Esophagus mucosa (tissue), 1 donor: ENCODE data around the gene MTA3. TPM values are rescaled to one million over a fixed set of nuclear protein-coding genes. Genes with fewer than 3 reads are reported as not detected.

Experiments
- ATAC-seq: fragments of 200-7000 bp; cut with Tn5 transposase; one replicate; pipeline ENCODE4 v1.9.1; 2020
- total RNA-seq: library from RNA; stranded (reverse); gene quantifications from one replicate; pipeline ENCODE4 v1.2.4, GENCODE V29; 2023
- donor health status: DM: yes; HTN: yes; CAD: no.

Gene MTA3
- total RNA-seq, 1 donor from 2014 or later = 44.4 TPM

DNA sequence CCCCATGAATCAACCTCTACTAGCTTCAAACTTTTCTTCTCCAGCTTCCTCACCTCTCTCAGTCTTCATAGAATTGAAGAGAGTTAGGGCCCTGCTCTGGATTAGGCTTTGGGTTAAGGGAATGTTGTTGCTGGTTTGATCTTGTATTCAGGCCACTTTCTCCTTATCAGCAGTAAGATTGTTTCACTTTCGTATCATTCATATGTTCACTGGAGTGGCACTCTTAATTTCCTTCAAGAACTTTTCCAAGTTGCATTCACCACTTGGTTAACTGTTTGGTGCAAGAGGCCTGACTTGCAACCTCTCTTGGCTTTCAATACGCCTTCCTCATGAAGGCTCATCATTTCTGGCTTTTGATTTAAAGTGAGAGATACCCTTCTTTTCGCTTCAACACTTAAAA, 172.7 kb downstream of the MTA3 start:
- ATAC-seq = no peak

DNA sequence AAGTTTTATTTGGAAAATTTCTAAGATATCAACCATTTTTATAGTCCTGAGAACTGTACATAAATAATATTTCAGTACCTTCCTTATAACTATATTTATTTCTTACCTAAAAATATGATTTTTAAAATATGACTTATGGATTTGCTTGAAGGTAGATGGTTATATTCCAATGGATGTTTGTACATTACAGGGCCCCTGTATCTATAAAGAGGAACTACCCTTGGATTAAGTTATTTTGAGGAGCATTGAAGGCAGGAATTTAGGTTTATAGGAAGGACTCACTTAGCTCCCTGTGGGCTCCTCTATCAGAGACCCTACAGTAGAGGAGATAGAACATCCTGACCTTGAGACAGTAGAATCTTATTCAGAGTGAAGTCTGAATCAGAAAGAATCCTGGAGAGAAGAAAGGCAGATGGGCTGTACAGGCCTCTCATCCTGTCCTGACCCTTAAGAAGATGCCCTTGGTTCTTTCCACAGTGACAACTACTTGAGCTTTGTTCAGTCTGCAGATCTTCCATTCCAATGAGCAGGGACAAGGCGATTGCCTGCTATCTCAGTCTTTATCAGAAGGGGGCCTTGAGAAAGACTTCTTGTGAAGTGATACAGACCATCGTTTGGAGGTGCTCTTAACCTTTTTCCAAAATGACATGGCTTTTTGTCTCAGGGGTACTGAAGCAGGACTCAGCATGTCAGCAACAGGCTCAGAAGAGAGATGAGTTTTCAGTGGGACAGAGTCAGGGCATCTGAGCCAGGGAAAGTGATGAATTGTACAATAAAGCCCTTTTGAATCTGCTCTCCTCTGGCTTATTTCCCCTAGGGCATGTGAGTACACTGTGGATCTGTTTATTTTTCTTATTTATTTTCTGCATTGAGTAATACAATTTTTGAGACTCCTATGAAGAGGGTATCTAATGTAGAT, 174.6 kb downstream of the MTA3 start:
- ATAC-seq = no peak

DNA sequence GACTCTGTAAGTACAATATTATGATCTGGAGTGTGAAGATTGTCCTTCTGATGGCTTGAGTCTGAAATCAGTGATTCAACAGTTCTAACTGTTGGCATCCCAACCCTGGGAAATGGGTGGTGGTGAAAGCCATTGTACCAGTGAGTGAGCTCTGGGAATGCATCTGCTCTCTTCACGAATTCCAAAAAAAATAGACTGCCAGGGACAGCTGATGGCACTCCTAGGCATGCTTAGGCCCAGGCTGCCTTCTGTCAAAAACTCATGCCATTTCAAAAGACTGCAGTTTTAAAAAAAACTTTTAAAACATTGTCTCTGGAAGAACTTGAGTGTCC, 175.2 kb downstream of the MTA3 start:
- no peak for ATAC-seq

DNA sequence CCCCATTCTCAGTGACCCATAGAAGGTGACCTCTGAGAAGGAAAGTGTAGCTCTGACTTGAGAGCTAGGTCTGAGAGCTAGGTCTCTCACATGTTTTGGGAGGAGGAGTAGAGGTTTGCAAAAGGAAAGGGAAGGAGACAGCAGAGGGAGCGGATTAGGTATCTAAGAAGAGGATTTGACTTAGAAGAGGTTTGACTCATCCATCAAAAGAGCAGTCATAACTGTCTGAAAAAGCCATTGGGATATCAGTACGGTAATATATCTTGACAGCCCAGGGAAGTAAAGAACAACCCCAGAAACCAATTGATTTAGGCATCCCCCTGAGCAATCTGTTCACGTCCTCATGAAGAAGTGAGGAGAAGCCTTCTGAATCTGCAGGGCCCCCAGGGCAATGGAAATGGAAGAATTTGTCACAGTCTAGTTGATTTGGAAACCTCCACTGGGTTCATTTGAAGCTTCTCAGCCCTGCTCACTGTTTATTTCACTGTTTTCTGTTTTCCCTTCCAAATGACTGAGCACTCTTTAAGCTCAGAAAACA, 176.2 kb downstream of the MTA3 start:
- ATAC-seq = no peak

DNA sequence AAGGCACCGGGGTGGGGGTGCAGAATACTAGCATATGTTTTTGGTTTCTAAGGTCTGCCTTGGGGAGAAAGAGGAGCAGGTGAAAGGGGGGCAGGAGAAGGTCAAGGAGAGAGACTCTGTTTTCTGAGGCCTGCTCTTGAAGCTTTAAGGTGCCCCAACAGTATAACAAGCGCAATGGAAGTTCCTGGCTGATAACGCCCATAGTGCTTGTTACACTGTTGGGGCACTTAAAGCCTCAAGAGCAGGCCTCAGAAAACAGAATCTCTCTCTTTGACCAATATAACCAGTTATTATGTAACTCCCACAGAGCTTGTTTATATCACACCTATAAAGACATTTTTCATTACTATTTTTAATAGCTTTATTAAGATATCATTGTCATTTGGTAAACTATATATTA, 179.0 kb downstream of the MTA3 start:
- ATAC-seq = no peak

DNA sequence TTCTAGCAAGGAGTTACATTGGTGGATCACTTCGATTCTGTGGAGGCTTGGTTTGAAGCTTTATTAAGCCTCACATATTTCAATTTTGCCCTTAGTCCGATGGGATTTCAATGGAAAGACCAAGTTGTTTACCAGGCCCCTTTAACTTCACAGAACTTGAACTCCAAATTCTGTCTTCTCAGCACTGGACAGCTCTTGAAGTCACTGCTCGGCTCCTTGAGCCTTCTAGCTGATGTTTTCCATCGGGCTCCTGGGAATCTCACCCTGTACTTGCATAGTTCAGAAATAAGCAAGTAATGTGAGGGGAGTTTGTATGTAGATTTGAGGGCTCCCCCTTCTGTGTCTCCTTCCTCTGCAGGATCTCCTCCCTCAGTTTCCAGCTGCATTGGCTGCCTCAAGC, 180.4 kb downstream of the MTA3 start:
- no peak for ATAC-seq

DNA sequence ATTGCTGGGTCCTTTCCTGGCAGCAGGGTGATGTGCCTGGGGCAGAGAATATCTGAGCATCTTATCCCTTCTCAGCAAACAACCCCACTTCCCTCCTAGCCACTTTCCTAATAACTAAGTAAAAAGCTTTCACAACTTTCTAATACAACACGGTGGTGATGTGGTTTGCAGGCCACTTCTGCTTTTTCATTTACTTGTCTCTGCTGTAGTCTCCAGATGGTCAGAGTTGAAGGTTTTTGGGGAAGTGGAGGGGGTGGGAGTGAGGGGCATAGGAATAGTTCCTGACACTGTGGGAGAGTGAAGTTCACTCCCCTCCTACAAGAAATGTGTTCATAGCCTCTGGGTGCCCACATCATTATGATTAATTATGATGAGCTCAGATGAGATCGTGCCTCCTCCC, 183.9 kb downstream of the MTA3 start:
- ATAC-seq = peak; percentile 40

DNA sequence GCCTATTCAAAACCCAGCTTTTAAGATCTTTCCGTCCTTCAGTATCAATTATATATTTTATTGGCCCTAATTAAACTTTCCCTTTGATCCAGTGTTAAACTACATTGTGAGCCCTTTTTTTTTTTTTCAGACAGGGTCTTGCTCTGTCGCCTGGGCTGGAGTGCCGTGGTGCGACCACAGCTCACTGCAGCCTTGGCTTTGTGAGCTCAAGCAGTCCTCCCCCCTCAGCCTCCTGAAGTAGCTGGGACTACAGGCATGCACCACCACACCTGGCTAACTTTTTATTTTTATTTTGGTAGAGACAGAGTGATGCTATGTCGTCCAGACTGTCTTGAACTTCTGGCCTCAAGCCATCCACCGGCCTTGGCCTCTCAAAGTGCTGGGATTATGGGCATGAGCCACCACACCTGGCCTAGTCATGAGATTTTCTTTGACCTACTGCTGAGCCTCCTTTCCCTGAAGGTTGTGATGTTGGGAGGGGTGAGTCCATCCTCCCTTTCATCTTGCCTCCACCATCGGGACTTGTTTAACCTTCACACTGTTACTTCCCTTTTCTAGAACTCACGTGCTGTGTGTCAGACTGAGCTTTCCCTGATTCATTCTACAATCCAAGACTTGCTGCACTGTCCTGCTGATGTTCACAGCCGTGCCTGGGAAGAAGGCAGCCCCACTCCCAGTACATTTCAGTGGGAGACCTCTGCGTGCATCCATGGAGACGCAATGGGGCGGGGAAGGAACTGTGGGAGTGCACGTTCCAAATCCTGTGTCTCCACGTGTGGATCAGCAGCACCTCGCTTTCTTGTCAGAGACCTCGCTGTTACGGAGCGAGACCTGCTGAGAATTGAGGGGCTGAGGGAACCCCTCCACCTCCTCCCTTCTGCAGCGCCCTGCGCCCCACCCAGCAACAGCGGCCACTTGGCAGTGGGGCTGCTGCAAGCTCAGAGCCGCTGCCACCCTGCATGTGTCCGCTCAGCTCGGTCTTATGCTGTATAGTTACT, 184.7 kb downstream of the MTA3 start:
- peak; percentile 34 for ATAC-seq

DNA sequence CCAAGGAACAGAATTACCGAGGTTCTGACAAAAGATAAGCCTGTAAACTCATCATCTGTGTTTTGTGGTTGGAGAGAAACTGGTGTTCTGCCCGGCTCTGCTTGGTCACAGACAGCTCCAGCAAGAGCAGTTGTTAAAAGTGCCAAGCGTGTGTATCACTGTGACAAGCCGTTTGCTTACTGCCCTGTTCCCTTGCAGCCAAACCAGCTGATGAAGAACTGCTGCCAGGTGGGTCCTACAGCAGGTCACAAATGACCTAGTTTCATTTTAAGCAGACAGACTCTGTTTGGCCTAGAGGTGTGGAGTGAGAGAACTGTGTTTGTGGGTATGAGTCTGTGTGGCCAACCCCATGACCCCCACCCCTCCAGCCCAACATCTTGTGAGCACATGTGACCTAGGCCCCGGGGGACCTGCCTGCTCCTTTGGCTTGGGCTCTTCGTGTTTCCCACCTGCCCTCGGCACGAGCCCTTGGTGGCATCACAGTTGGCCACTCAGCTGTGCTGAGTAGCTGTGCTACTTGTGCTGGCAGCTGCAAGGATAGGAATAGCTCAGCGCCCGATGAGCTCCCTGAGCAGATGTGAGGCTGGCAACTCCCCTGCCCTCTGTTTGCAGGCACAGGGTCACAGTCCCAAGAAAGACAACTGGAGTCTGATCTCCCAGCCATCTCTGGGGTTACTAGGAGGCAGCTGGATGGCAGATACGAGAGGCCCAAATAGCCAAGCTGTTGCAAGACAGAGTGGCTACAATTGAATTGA, 185.8 kb downstream of the MTA3 start:
- peak; percentile 10 for ATAC-seq

DNA sequence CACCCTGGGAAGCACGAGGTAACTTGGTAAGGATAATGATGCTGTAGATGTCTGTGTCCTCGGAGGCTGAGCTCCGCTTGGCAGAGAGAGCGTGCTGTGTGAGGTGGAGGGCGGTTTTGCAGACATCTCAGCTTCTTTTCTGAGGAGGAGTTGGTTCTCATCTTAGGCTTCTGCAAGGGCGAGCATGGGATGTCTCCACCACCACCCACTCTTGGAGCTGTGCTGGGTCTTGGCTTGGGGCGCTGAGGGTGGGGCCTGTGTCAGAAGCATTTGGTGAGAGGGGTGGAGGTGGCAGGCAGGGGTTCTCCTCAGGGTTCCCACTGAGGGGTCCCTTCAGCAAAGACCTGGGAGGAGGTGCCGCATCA, 186.3 kb downstream of the MTA3 start:
- ATAC-seq = no peak

DNA sequence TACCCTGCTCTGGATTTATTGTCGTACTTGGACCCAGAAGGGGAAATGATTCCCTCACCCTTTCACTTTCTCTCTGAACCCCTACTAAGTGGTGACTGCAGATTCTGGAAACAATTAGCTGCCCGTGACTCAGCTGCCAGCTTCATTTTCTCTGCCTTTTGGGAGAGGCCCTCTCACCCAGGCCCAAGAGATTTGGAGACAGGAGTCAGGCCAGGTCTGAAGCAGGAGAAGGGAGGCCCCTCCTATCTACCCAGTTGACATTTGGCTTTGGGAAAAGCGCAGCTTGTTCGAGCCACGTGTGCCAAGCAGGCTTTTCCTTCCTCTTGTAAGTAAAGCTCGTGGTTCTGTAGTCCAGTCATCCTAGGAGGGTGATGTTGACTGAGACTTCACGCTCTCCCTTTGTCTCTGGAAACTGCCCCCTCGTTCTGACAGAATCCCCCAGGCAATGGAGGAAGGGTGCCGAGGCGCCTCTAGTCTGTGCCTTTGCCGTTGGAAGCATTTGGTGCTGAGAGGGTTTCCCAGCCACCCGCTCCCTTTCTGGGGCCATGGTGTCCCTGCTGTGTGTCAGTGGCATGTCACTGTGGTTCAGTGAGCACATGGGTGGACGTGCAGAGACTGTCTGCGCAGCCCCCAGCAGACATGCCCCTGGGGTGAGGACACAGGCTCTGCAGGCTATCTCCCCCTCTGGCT, 186.9 kb downstream of the MTA3 start:
- no peak for ATAC-seq

DNA sequence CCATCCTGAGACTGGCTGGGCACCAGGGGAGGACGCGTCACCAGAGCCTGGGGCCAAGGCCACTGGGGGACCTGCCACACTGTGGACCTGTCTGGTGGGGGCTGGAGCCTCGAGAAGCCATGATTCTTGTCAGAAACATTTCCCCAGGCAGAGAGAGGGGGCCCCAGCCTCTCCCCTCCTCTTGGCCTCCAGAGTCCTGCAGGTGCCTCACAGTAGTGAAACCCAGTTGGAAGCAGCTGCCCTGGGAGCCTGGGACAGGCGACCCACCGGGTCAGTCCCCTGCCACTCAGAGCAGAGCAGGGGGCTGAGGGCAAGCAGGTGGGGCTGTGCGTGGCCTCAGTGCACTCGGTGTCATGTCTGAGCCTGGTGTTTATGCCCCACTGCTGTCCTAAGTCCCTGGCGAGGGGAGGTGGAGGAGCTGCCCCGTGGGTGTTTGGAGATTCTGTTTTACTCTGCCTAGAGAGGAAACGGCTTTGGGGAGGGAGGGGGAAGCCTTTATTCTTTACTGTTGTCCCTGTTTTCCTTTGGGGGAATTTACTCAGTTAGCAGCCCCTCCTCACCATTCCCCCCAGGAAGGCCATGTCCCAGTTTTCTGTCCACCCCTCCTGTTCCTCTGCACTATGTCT, 187.8 kb downstream of the MTA3 start:
- ATAC-seq = no peak

DNA sequence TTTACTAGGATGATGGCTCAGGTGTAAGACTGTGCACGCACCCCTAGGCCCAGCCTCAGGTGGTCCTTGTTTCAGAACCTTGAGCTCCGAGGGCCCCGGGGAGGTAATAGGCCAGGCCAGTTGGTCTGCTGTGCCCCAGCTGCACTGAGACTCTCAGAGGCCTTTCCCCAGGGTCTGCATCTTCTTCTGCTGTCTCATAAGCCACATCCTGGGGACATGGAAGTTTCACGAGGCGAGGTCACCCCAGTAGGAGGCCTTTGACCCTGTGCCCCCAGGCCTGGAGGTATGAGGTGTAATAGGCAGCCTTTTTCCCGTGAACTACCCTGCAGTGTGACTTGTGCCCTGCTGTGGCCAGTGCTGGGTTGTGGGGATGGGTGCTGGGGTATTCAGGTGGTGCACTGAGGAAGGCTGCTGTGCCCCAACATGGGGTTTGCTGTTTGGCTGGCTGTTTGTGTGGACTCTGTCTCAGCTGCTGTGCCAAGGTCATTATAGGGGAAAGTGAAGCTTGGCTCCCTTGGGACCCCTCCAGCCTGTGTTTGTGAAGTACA, 188.6 kb downstream of the MTA3 start:
- no peak for ATAC-seq

DNA sequence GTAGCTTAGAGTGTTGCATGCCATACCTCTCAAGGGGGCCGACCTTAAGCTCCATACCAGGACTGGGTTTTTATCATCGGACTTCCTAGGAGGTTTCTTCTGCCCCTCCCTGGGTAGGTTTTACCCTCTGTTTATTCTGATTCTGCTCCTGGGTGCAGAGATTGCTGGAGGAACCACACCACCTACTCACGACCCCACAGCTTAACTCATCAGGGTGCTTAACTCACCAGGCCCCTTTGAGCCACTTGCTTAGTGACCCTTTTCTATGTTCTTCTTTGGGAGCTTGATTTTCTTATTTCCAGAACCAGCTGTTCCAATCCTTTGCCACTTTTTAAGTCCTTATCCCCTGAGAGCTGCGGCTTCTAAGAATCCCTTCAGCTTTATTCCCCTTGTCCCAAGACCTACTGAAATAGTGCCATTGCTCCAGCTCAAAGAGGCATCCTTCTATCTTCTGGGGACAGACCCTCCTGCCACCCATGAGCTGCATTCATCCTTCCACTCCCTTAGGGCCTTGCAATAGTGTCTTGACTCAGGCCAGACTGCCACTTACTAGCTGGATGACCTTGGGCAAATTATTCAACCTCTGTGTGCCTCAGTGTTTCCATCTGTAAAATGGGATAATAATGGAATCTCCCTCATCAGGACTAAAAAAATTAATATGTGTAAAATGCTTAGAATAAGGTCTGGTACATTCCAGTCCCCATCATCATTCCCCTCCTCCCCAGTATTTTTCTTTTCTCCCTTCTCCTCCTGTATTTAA, 189.7 kb downstream of the MTA3 start:
- ATAC-seq = no peak

DNA sequence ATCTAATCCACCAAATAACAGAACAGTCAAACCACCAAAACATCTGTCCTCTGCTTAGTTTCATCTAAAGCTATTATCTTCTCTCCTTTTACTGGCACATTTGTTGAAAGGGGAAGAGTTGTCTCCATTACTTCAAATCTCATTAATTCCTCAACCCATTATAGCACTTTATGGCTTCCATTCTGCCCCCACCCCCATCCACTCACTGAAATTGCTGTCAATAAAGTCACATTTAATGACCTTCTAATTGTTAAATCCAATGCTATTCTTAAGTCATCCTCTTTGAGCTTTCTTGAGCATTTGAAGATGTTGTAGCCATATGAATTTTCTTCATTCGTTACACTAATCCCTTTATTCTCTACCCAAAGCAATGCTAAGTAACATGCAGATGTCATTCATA, 190.3 kb downstream of the MTA3 start:
- ATAC-seq = no peak

DNA sequence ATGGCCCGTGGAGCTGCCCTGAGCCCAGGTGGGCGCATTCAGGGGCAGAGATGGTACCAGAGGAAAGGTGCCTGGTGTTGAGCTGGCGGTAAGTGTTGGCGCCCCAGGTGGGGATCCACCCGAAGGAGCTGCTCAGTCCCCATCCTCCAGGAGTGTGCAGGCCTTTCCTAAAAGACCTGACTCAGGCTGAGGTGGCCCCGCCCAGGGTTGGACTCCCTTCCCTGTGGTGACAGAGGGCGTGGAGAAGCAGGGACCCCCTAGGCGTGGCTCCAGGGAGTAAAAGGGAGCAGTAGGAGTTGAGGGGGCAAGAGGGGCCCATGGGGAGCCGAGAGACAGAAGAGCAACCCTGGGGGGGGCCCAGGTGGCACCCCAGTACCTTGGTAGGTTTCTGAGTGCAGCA, 193.1 kb downstream of the MTA3 start:
- no peak for ATAC-seq

DNA sequence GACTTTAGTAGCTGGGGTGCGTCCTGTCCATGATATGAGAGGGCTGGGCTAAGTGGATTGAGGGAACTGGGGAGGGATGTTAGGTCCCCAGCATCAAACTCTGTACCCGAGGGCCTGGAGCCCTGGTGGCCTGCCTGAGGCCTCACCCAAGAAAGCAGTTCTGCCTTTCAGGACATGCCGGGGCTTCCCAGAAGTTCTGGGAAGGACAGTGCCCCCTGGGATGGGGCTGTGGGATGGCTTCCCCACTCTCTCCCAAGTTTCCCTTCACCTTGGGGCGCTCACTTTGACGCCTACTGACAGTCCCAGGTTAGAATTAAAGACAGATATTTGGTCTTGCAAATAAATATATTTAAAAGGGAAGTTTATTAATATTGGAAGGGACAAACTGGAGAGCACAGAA, 193.7 kb downstream of the MTA3 start:
- no peak for ATAC-seq

DNA sequence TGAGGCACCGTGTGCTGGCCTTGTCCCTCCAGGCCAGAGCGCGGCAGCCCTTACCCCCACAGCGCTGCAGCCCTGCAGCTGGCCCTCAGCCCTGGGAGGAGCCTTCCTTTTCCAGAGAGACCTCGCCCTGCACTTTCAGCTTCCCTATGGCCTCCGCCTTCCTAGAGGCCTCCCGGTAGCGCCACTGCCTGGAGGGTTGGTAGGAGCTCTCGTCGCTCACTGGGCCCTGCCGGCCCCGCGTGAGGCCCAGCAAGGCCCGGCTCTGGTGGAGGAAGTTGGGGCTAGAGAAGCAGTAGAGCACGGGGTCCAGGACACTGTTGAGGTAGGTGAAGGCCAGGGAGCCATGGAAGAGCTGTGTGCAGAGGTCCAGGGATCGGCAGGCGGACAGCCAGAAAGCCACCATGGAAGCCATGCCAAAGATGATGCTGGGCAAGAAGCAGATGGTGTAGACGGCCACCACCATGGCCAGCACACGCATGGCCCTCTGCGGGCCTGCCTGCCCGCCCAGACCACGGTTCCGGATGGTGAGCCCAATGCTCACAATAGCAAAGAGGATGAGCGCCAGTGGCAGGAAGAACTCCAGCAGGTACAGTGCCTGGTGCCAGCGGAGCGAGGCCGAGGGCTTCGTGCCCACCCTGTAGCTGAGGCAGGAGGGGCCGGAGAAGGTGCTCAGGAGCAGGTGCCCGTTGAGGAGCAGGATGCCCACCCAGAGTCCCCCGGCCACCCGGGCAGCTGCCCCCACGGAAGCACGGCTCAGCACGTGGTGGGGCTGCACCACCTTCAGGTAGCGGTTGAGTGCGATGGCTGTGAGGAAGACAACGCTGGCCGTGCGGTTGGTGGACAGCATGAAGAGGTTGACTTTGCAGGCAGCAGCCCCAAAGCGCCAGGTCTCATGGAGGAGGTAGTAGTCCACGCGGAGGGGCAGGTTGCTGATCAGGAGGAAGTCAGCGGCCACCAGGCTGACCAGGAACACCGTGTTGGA, 194.7 kb downstream of the MTA3 start:
- no peak for ATAC-seq

DNA sequence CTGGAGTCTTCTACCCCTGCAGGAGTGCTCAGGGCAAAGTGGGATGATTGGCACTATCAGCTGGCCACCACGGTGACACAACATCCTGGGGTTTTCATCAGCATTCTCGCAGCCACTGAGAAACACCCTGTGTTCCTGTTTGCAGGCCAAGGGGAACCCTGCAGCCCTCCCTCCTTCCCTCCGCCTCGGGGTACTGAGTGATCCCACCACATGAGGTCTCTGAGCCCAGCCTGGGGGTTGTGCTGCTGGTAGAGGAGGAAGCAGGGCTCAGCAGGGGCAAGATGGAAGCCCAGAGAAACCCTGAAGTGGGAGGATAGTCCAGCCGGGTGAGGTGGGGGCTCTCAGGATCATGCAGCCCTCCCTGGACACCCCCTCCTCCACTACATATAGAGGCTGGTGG, 195.7 kb downstream of the MTA3 start, which contains the start of gene OXER1:
Gene OXER1, minus strand, starts transcription at position 40 of the 400 bp plus-strand sequence. CDS start 73 bp downstream, outside the sequence.
- no peak for ATAC-seq
